GDM1 (cell line): ENCODE results near the gene PRMT6.

ENCODE experiments used
- DNase-seq: peaks from one replicate; lab custom pipeline; 2025; lab: John Stamatoyannopoulos, UW

The PRMT6 gene

GRCh38 chr1:107095647-107096046, 39.2 kb downstream of the PRMT6 start:
- no peak for DNase-seq

- no peak for DNase-seq
These were observed 40.2 kb downstream of the PRMT6 start for GRCh38 chr1:107096690-107097089.

DNA sequence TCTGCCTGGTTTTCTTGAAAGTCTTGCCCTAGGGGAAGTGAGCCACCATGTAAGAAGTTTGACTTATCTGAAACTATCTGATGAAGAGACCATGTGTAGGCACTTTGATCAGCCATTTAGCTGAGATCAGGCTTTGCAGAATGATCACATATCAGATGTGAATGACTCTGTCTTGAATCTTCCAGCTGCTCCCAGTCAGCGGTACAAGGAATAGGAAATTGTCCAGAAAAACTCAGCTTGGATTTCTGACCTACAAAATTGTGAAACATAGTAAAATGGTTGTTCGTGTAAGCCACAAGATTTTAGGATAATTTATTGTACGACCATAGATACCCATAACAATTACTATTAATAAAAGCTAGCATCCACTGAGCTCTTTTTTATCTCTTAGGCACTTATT, 42.5 kb downstream of the PRMT6 start:
- no peak for DNase-seq

DNA sequence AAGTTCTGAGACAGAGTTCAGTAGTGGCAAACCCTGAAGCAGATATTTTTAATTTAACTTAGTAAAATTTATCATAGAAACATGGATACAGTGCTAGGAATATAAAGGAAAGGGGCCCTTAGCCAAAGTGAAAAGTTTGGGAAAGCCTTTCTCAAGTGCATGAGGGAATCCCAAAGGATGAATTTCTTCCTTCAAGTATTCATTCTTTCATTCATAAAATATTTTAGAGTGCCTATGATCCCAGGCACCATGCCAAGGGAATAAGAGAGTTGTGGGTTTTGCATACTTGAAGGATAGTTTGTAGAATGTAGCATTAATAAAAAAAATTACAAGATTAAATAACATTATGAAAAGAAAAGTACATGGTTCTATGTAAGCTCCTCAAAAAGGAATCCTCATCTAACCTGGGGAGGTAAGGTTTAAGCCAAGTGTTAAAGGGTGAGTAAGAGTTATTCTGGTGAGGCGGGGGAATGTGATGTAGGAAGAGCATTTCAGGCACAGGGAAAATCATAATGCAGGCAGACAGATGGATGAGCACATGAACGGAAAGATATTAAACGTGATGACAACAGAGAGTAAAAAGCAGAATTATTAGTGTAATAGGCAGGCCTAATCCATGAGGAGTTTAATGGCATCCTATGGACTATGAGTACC, 44.0 kb downstream of the PRMT6 start:
- DNase-seq = no peak

DNA sequence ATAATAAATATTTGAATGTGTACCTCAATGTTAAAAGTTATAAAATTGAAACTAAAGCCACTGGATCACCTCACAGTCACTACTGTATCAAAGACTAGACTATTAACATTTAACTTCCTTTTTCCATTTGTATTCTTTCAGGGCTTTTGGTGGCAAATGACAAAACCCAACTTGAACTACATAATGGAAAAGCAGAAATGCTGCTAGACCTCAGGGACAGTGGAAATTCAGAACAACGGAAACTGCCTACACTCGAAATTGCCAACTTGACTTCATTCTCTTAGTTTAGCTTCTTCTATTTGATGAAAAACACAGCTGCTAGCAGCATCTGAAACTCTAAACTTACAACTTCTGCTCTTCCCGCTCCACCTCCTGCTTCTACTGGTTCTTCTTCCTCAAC, 49.4 kb downstream of the PRMT6 start:
- no peak for DNase-seq
